Measurements from ENCODE around the gene RPRM.

DNA sequence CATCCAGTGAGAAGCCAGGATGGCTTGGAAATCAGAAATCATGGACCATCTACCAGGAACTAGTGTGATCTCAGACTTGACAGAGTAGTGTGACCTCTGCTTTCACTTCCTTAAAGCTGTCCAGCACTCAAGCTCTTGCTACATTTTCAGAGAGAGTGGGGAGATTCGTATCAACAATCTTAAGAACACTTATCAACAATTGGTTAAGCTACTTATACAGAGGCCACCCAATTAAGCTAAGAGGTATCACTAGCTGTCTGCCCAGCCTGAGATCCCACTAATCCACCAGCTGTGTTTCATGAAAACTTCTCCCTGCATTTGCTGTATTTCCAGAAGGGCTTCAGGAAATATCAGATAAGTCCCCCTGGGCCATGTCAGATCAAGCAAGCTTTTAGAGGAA, 4.2 kb downstream of the RPRM start:
- TF ChIP-seq GATA3 (IDR thresholded peaks at IDR 0.05; ENCODE audit: low read depth, low read length) (no peak), GATA2 (IDR thresholded peaks at IDR 0.05; ENCODE audit: low read depth, low read length) (no peak)
